ENCODE results near the gene NGRN. TPM values are rescaled to one million over a fixed set of nuclear protein-coding genes. Genes with fewer than 3 reads are reported as not detected.
"Not testable (repeated sequence)": the region's sequence is repeated elsewhere in the genome, so short reads cannot be mapped to it uniquely, and the experiment has no call there.

Gene NGRN
- total RNA-seq, 5 donors from 2014 or later (not counting 1 experiment from before 2014, with no cell fraction given) = 44.5 to 53.1 (median 46.1) TPM

DNA sequence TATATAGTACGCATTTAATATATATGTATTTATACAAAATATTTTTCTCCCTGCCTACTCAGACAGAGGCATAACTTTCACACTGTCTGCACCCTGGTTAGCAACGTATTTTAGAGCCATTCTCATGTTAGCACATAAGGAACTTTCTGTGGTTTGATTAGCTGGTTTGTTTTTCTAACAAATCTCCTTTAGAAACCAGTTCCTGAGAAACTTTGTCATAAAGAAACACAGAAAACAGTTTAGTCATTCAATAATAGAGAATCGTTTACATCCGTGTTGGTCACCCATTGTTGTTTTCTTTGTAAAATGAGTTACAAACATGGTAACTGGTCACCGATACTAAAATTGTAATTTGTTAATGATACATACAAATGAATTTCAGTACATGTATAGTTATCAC, 5.9 kb upstream of the NGRN start:
- DNase-seq = no peak
- Mint-ChIP-seq H3K36me3 (no peaks in the 10 kb centered on the region), H3K9me3 (no peaks in the 10 kb centered on the region), H3K27me3 (peaks cover 0 to 2% of the 10 kb centered on the region in 2 donors), H3K4me1 (peaks cover 2 to 6% (median 6%) of the 10 kb centered on the region in 3 donors), H3K27ac (no peak overlapping the region), H3K4me3 (no peak overlapping the region)
- WGBS (ENCODE audit: insufficient coverage) = no CpG with 5 or more reads among the region's 5 CpGs
- Histone ChIP-seq H3K27ac (ENCODE audit: low read length) (no peak overlapping the region), H3K9me3 (no peaks in the 10 kb centered on the region), H3K4me1 (ENCODE audit: control insufficient read depth in 1 of 2, extremely low read depth in 1 of 2, insufficient read depth in 2 of 2, low read length in 2 of 2) (peaks cover 2 to 5% of the 10 kb centered on the region in 2 experiments), H3K27me3 (replicated peaks in 1 of 2; ENCODE audit: control insufficient read depth in 2 of 2, extremely low read depth in 1 of 2, insufficient read depth in 2 of 2, low read length in 1 of 2) (peaks cover 0 to 11% of the 10 kb centered on the region in 2 experiments), H3K4me3 (ENCODE audit: control insufficient read depth in 1 of 2, extremely low read depth in 1 of 2, low read length in 1 of 2) (no peak overlapping the region), H3K36me3 (ENCODE audit: control insufficient read depth in 2 of 2, extremely low read depth in 1 of 2, insufficient read depth in 1 of 2, low read length in 1 of 2) (no peaks in the 10 kb centered on the region)
- POLR2A ChIA-PET = no interaction called here
- ATAC-seq (replicated peaks in 1 of 4) = no peak
- CTCF ChIA-PET = no interaction called here

DNA sequence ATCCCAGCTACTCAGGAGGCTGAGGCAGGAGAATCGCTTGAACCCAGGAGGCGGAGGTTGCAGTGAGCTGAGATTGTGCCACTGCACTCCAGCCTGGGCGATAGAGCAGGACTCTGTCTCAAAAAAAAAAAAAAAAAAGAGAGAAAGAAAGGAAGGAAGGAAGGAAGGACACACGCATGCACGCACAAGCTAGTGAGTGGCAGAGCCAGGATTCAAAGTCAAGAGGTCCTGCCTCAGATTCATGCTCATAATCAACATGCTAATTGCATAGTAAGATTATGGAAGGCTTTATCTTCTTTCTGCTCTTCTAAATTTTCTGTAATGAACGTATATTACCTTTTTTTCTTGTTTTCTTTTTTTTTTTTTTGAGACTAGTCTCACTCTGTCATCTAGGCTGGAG, 4.7 kb upstream of the NGRN start:
- not testable (repeated sequence) for H3K27ac Mint-ChIP-seq; H3K36me3 ChIP-seq (ENCODE audit: control insufficient read depth in 2 of 2, extremely low read depth in 1 of 2, insufficient read depth in 1 of 2, low read length in 1 of 2); H3K9me3 Mint-ChIP-seq; ATAC-seq (replicated peaks in 1 of 4); H3K36me3 Mint-ChIP-seq; H3K27ac ChIP-seq (ENCODE audit: low read length); H3K27me3 Mint-ChIP-seq; H3K27me3 ChIP-seq (replicated peaks in 1 of 2; ENCODE audit: control insufficient read depth in 2 of 2, extremely low read depth in 1 of 2, insufficient read depth in 2 of 2, low read length in 1 of 2); H3K4me3 Mint-ChIP-seq; H3K4me3 ChIP-seq (ENCODE audit: control insufficient read depth in 1 of 2, extremely low read depth in 1 of 2, low read length in 1 of 2); H3K9me3 ChIP-seq; DNase-seq
- H3K4me1 Mint-ChIP-seq = peaks cover 9 to 12% (median 12%) of the 10 kb centered on the region in 3 donors
- POLR2A ChIA-PET = interaction anchor here in 1 of 2 donors (0.7 kb wide), 1 partner anchor 389 kb away, joined by 3 read pairs; no protein-coding TSS in a partner anchor
- CTCF ChIA-PET = interaction anchor here (0.6 to 0.7 kb wide), 4 partner anchors 24 to 199 kb away, joined by 3 to 8 read pairs (median 5); no protein-coding TSS in a partner anchor
- H3K4me1 ChIP-seq (ENCODE audit: control insufficient read depth in 1 of 2, extremely low read depth in 1 of 2, insufficient read depth in 2 of 2, low read length in 2 of 2) = peaks cover 5 to 11% of the 10 kb centered on the region in 2 experiments
- WGBS (ENCODE audit: insufficient coverage) = no CpG with 5 or more reads among the region's 6 CpGs

DNA sequence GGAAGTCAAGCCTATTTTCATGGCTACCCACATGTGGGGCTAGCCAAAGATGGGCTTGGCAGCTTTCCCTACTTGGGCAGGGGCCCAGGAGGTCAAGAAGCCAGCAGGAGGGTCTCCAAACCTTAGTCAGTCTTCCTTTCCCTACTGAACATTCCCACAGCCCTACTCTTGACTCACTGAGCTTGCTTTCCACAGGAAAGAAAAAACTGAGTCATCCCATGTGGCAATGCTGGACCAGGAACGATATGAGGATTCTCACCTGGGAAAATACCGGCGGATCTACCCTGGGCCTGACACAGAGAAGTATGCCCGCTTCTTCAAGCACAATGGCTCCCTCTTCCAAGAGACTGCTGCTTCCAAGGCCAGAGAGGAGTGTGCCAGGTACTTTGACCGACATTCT, 3.7 kb upstream of the NGRN start:
- Mint-ChIP-seq H3K36me3 (no peaks in the 10 kb centered on the region), H3K9me3 (no peaks in the 10 kb centered on the region), H3K4me3 (no peak overlapping the region), H3K4me1 (peaks cover 18 to 21% (median 20%) of the 10 kb centered on the region in 3 donors), H3K27me3 (no peaks in the 10 kb centered on the region), H3K27ac (no peak overlapping the region)
- Histone ChIP-seq H3K4me1 (ENCODE audit: control insufficient read depth in 1 of 2, extremely low read depth in 1 of 2, insufficient read depth in 2 of 2, low read length in 2 of 2) (peaks cover 9 to 18% of the 10 kb centered on the region in 2 experiments), H3K36me3 (ENCODE audit: control insufficient read depth in 2 of 2, extremely low read depth in 1 of 2, insufficient read depth in 1 of 2, low read length in 1 of 2) (no peaks in the 10 kb centered on the region), H3K9me3 (no peaks in the 10 kb centered on the region), H3K27ac (ENCODE audit: low read length) (no peak overlapping the region), H3K27me3 (replicated peaks in 1 of 2; ENCODE audit: control insufficient read depth in 2 of 2, extremely low read depth in 1 of 2, insufficient read depth in 2 of 2, low read length in 1 of 2) (no peaks in the 10 kb centered on the region), H3K4me3 (ENCODE audit: control insufficient read depth in 1 of 2, extremely low read depth in 1 of 2, low read length in 1 of 2) (no peak overlapping the region)
- DNase-seq (no peak), ATAC-seq (replicated peaks in 1 of 4) (no peak)
- CTCF ChIA-PET = interaction anchor here in 1 of 2 donors (0.6 kb wide), 1 partner anchor 602 kb away, joined by 4 read pairs; no protein-coding TSS in a partner anchor
- 94% methylated on average over 5 of the region's 5 CpGs for WGBS (ENCODE audit: insufficient coverage)
- POLR2A ChIA-PET = interaction anchor here (0.6 to 0.8 kb wide), 2 partner anchors 9 to 471 kb away, joined by 3 read pairs; no protein-coding TSS in a partner anchor

DNA sequence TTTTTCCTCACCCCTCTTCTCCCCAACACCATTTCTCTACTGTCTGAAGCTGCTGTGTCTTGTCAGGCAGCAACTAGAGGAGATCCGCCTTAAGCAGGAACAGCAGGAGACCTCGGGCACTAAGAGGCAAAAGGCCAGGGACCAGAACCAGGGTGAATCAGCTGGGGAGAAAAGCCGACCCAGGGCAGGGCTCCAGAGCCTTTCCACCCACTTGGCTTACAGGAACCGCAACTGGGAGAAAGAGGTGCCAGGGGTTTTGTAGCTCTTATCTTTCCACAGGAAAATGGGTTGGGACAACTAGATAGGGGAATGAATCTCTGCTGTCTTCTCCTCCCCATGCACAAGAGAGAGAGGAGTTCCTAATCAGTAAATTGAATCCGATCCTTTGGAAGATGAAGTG, 3.0 kb upstream of the NGRN start:
- H3K4me1 Mint-ChIP-seq = peaks cover 23 to 27% (median 26%) of the 10 kb centered on the region in 3 donors
- CTCF ChIA-PET = interaction anchor here in 1 of 2 donors (1.2 kb wide), 1 partner anchor 32 kb away, joined by 4 read pairs; no protein-coding TSS in a partner anchor
- H3K27ac Mint-ChIP-seq = peak overlapping the region in 1 of 2 donors; percentile 61
- peaks cover 0 to 1% of the 10 kb centered on the region in 2 donors for H3K36me3 ChIP-seq (ENCODE audit: control insufficient read depth in 2 of 2, extremely low read depth in 1 of 2, insufficient read depth in 1 of 2, low read length in 1 of 2)
- H3K4me1 ChIP-seq (ENCODE audit: control insufficient read depth in 1 of 2, extremely low read depth in 1 of 2, insufficient read depth in 2 of 2, low read length in 2 of 2) = peaks cover 14 to 24% of the 10 kb centered on the region in 2 experiments
- H3K27ac ChIP-seq (ENCODE audit: low read length) = no peak overlapping the region
- no peak overlapping the region for H3K4me3 Mint-ChIP-seq
- peaks cover under 1% of the 10 kb centered on the region for H3K36me3 Mint-ChIP-seq
- DNase-seq (no peak), ATAC-seq (replicated peaks in 1 of 4) (no peak)
- no peaks in the 10 kb centered on the region for H3K9me3 Mint-ChIP-seq
- H3K27me3 ChIP-seq (replicated peaks in 1 of 2; ENCODE audit: control insufficient read depth in 2 of 2, extremely low read depth in 1 of 2, insufficient read depth in 2 of 2, low read length in 1 of 2) = no peaks in the 10 kb centered on the region
- H3K4me3 ChIP-seq (ENCODE audit: control insufficient read depth in 1 of 2, extremely low read depth in 1 of 2, low read length in 1 of 2) = no peak overlapping the region
- no peaks in the 10 kb centered on the region for H3K27me3 Mint-ChIP-seq
- no peaks in the 10 kb centered on the region for H3K9me3 ChIP-seq
- POLR2A ChIA-PET = interaction anchor here in 1 of 2 donors (0.6 to 1.0 kb wide), 2 partner anchors 29 to 129 kb away, joined by 3 to 4 read pairs; partner anchors contain the start of genes CIB1 and GDPGP1
- 93% methylated on average over 2 of the region's 5 CpGs for WGBS (ENCODE audit: insufficient coverage)

DNA sequence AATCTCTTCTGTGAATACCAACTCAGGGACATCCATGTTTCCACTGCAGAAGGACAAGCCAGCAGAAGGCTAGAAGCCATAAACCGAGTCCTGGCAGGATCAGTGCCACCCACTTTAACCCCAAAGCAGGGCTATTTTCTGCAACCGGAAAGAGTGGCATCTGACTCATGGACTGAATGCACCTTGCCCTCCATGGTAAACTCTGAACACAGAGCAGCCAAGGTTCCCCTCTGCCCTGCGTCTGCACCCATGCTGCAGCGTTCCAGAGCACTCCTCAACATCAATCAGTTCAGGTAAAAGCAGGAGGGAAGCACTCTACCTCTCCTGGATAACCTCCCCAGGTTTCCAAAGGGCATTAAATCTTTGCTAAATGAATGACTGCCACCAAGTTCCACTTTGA, 801 bp upstream of the NGRN start:
- peaks cover 13% of the 10 kb centered on the region for H3K36me3 Mint-ChIP-seq
- Histone ChIP-seq H3K4me1 (ENCODE audit: control insufficient read depth in 1 of 2, extremely low read depth in 1 of 2, insufficient read depth in 2 of 2, low read length in 2 of 2) (peaks cover 26 to 41% of the 10 kb centered on the region in 2 experiments), H3K36me3 (ENCODE audit: control insufficient read depth in 2 of 2, extremely low read depth in 1 of 2, insufficient read depth in 1 of 2, low read length in 1 of 2) (peaks cover 0 to 12% of the 10 kb centered on the region in 2 donors), H3K27me3 (replicated peaks in 1 of 2; ENCODE audit: control insufficient read depth in 2 of 2, extremely low read depth in 1 of 2, insufficient read depth in 2 of 2, low read length in 1 of 2) (no peaks in the 10 kb centered on the region), H3K4me3 (ENCODE audit: control insufficient read depth in 1 of 2, extremely low read depth in 1 of 2, low read length in 1 of 2) (peak overlapping the region; percentile 89), H3K9me3 (no peaks in the 10 kb centered on the region), H3K27ac (ENCODE audit: low read length) (peak overlapping the region; percentile 96)
- WGBS (ENCODE audit: insufficient coverage) = 28% methylated on average over 4 of the region's 4 CpGs
- DNase-seq = peak in 3 of 35 experiments; percentile 8 to 40 (median 15)
- H3K4me3 Mint-ChIP-seq = peak overlapping the region; percentile 95 to 97 (median 95)
- ChIA-PET CTCF (no interaction called here), POLR2A (no interaction called here)
- H3K9me3 Mint-ChIP-seq = no peaks in the 10 kb centered on the region
- peaks cover 40 to 46% (median 44%) of the 10 kb centered on the region in 3 donors for H3K4me1 Mint-ChIP-seq
- no peaks in the 10 kb centered on the region for H3K27me3 Mint-ChIP-seq
- H3K27ac Mint-ChIP-seq = peak overlapping the region; percentile 98 to 99
- ATAC-seq (replicated peaks in 1 of 4) = no peak

GRCh38 chr15:90266061-90266431, 574 bp downstream of the NGRN start:
- peaks cover 26 to 50% of the 10 kb centered on the region in 2 experiments for H3K4me1 ChIP-seq (ENCODE audit: control insufficient read depth in 1 of 2, extremely low read depth in 1 of 2, insufficient read depth in 2 of 2, low read length in 2 of 2)
- Mint-ChIP-seq H3K4me3 (peak overlapping the region; percentile 95 to 97 (median 95)), H3K9me3 (no peaks in the 10 kb centered on the region), H3K27ac (peak overlapping the region; percentile 98 to 99), H3K36me3 (peaks cover 26% of the 10 kb centered on the region), H3K4me1 (peaks cover 52 to 59% (median 57%) of the 10 kb centered on the region in 3 donors), H3K27me3 (no peaks in the 10 kb centered on the region)
- peak overlapping the region; percentile 89 for H3K4me3 ChIP-seq (ENCODE audit: control insufficient read depth in 1 of 2, extremely low read depth in 1 of 2, low read length in 1 of 2)
- CTCF ChIA-PET = interaction anchor here in 1 of 2 donors (0.6 to 1.1 kb wide), 3 partner anchors 35 to 688 kb away, joined by 3 to 6 read pairs (median 4); partner anchors contain the start of gene RCCD1
- no peaks in the 10 kb centered on the region for H3K27me3 ChIP-seq (replicated peaks in 1 of 2; ENCODE audit: control insufficient read depth in 2 of 2, extremely low read depth in 1 of 2, insufficient read depth in 2 of 2, low read length in 1 of 2)
- peak overlapping the region; percentile 96 for H3K27ac ChIP-seq (ENCODE audit: low read length)
- WGBS (ENCODE audit: insufficient coverage) = 0% methylated on average over 10 of the region's 16 CpGs
- no peaks in the 10 kb centered on the region for H3K9me3 ChIP-seq
- peak in 22 of 35 experiments; percentile 3 to 64 (median 28) for DNase-seq
- peak; percentile 26 to 39 (median 36) for ATAC-seq (replicated peaks in 1 of 4)
- POLR2A ChIA-PET = interaction anchor here in 1 of 2 donors (0.6 to 2.0 kb wide), 2 partner anchors 33 to 122 kb away, joined by 3 to 18 read pairs; partner anchors contain the start of genes CIB1, GDPGP1 and IQGAP1
- H3K36me3 ChIP-seq (ENCODE audit: control insufficient read depth in 2 of 2, extremely low read depth in 1 of 2, insufficient read depth in 1 of 2, low read length in 1 of 2) = peaks cover 0 to 26% of the 10 kb centered on the region in 2 donors
